Peyer's patch (tissue), 4 donors: Measurements from ENCODE around the gene PRKAR2A.

Experiments
- CTCF ChIP-seq, 6 experiments: fragments of 450-650 bp in 4 of 6; fragments of 200-600 bp in 2 of 6; sonication (generic) in 1 of 6; IDR thresholded peaks; one replicate each; pipeline ENCODE4 v1.5.1; 2017 to 2019; ENCODE audit warnings: antibody characterized with exemption in 6 of 6, mild to moderate bottlenecking in 3 of 6, moderate library complexity in 1 of 6
- POLR2A ChIP-seq, 2 donors: fragments of 450-650 bp; IDR thresholded peaks; one replicate each; pipeline ENCODE4 v1.5.1; 2017; ENCODE audit warnings: antibody characterized with exemption in 2 of 2, mild to moderate bottlenecking in 2 of 2, moderate library complexity in 2 of 2

- TF ChIP-seq CTCF (IDR thresholded peaks at IDR 0.05) (no peak), POLR2A (IDR thresholded peaks at IDR 0.05) (no peak)
Measured at GRCh38 chr3:48709051-48709461, 138.6 kb downstream of the PRKAR2A start.
